GM12874 (cell line): Measurements from ENCODE around the gene LPCAT3.

Experiments used
- TF ChIP-seq, protein P1 (sequence below): IDR thresholded peaks from 2 replicates; pipeline ENCODE4 v1.5.1; 2011; ENCODE audit warnings: low read depth, mild to moderate bottlenecking, control low read depth, low read length, moderate library complexity; ENCODE audit not compliant: insufficient read depth

Gene LPCAT3

DNA sequence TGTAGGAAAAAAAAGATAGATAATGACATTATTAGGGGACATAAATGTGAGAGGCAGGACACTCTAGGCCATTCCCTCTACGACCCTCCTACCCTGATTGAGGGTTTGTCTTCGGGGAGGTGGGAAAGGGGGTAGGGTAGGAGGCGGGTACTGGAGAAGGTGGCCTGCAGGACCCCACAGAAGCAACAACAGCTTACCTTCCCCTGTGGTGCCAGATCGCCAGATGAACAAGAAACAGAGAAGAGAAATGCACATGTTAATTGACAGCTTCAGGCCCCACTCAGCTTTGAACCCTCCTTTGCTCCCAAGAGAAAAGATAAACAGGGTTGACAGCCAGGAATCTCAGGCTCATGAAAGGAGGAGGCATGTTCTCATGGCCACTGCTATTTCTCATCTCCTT lies 52.6 kb downstream of the LPCAT3 start:
- TF ChIP-seq, protein P1, sequence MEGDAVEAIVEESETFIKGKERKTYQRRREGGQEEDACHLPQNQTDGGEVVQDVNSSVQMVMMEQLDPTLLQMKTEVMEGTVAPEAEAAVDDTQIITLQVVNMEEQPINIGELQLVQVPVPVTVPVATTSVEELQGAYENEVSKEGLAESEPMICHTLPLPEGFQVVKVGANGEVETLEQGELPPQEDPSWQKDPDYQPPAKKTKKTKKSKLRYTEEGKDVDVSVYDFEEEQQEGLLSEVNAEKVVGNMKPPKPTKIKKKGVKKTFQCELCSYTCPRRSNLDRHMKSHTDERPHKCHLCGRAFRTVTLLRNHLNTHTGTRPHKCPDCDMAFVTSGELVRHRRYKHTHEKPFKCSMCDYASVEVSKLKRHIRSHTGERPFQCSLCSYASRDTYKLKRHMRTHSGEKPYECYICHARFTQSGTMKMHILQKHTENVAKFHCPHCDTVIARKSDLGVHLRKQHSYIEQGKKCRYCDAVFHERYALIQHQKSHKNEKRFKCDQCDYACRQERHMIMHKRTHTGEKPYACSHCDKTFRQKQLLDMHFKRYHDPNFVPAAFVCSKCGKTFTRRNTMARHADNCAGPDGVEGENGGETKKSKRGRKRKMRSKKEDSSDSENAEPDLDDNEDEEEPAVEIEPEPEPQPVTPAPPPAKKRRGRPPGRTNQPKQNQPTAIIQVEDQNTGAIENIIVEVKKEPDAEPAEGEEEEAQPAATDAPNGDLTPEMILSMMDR = no peak

DNA sequence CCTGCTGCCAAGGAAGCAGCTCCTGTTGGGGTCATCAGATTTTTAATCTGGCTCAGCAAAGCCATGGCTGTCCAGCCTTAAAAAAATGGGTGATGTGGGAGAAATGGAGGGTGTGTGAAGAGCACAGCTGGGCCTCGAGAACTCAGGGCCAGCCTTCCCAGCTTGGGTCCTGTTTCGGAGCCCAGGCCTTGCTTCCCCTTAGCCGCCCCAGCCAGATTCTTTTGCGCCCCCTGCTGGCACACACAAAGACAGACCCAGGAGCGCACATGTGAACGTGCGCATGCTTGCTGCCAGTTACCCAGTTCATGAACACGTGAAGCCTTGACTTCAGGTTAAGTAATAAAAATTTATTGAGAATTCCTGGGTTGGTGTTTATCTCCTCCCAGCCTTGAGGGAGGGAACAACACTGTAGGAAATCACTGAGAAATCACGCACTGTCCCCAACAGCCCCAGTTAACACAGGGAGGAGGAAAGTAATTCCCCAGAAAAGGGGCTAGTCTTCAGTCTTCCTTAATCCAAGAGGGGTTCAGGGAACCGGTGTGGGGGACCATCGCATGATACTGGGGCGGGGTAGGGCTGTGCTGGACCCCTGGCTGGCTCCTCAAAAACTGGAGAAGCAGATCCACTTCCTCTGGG lies 53.1 kb downstream of the LPCAT3 start:
- TF ChIP-seq, protein P1 = peak; percentile 89

DNA sequence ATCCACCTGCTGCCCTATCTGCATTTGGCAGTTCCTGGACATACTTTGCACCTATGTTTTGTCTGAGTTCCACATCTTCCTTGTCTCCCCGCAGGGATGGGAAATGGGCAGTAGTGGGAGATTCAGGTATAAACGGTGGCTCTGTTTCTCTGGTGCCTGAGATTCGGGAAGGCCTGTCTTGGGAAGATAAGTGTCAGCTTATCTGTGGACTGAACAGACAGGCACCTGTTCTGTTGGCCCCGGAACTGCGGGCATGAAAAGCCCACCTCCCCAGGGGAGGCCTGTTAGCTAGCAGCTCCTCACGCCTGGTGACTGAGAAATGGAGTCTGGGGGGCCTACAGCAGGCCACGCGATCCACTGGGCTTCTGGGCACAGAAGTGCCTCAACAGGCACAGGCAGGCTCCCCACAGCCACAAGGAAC lies 53.7 kb downstream of the LPCAT3 start:
- TF ChIP-seq, protein P1 = no peak

DNA sequence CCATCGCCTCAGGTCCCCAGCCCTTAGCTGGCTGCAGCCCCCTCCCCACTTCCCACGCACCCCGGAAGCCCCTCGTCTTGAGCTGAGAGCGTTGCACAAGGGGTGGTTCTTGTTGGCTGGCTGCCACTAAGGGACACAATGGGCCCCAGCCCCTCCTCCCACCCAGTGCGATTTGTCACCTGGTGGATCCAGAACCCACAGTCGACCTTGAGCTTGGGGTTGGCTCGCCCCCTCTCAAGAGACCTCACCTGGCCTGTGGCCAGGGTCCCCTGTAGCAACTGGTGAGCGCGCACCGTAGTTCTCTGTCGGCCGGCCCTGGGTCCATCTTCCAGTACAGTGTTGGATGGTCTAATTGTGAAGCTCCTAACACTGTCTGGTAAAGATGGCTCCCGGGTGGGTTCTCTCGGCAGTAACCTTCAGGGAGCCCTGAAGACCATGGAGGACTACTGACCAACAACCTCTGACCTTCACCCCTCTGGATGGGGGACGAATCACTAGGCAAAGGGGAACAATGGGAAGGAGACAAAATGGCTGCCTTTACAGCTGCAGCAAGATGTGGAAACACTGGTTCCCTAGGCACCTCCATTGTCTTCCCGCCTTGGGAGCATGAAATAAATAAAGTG lies 54.4 kb downstream of the LPCAT3 start:
- TF ChIP-seq, protein P1 = no peak

DNA sequence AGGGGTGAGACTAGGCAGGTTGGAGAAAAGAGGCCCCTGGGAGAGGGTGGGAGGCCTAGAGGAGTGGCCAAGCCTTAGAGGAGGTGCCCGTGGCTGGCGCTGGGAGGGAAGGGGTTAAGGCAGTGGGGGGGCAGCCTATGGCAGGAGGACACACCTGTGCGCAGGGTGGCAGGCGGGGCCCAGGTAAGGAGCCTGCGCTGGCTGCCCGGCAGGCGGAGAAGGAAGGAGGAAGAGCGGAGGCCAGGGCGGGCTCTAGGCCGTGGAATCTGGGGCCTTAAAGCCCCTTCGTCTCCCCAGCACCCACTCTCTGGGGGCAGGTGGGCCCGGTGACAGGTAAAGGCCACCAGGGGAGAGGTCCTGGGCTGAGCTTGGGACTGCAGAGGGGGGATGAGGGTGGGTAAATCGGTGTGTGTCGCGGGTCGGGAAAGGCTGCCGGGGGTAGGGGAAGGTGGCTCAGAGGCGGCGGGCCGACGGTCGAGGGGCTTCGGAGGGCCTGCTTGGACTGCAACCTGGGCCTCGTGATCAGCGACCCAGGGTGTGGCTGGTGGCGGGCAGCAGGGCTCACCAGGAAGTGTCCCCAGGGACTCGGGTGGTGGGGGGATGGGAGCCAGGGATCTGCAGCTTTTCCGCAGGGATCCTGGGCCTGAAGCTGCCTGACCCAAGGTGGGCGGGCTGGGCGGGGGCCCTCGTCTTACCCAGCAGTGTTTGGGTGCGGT lies 55.1 kb downstream of the LPCAT3 start:
- TF ChIP-seq, protein P1 = no peak

DNA sequence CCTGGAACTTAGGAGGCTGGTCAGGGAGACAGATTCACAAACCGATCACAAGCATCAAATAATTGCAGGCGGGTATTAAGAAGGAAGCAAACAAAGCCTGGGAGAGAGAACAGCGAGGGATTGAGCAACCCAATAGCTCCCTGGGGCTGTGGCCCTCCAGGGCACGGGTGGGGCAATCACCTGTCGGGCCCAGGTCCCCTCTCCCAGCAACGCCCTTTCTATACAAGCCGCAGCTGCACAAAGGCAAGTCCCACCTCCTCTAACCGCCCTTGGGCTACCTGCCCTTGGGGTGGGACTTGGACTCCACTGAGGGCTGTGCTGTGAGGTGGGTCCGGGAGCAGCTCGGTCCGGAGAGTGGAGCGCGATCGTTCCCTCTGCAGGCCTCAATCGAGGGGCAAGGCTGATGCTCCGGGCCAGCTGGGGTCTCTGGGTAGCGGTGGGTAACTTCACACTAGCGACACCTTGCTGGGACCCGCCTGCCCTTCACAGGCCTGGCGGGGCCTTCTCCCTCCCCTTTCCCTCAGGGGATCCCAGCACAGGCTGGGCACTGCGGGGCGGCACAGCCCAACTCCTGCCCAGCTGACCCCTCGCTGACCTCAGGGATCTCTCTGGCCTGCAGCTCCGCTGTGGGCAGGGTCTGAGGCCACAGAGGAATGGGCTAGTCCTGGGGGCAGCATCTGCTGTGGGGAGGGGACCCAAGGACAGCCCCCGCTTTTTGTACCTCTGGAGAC lies 55.8 kb downstream of the LPCAT3 start:
- TF ChIP-seq, protein P1 = no peak
